Esophagus muscularis mucosa (tissue), 4 donors: Measurements from ENCODE around the gene OR10A3. TPM values are rescaled to one million over a fixed set of nuclear protein-coding genes. Genes with fewer than 3 reads are reported as not detected.

Experiments used
- DNase-seq: peaks from one replicate; pipeline ENCODE4 v3.0.0-alpha.2; 2017; ENCODE audit errors: extremely low spot score
- H3K27ac ChIP-seq, 4 donors: fragments of 200-600 bp; sonication (generic); replicated peaks in 1 of 4; 1 replicate in 3 of 4; 2 replicates in 1 of 4; pipeline ENCODE4 v1.5.1; 2016 to 2019; ENCODE audit warnings: mild to moderate bottlenecking in 1 of 4
- H3K27me3 ChIP-seq, 4 donors: fragments of 200-600 bp; sonication (generic); one replicate each; pipeline versions ENCODE4 v1.5.1 to v1.6.0; 2016 to 2019
- H3K36me3 ChIP-seq, 4 donors: fragments of 200-600 bp; sonication (generic); one replicate each; pipeline ENCODE4 v1.5.1; 2016 to 2019
- H3K4me1 ChIP-seq, 4 donors: fragments of 200-600 bp; sonication (generic); one replicate each; pipeline ENCODE4 v1.5.1; 2016 to 2019
- H3K4me3 ChIP-seq, 4 donors: fragments of 200-600 bp; sonication (generic); 1 replicate in 2 of 4; 2 replicates in 2 of 4; pipeline ENCODE4 v1.5.1; 2016 to 2019; ENCODE audit warnings: mild to moderate bottlenecking in 4 of 4, moderate library complexity in 1 of 4
- H3K9me3 ChIP-seq, 4 donors: fragments of 200-600 bp; sonication (generic); 1 replicate in 3 of 4; 2 replicates in 1 of 4; pipeline ENCODE4 v1.5.1; 2016 to 2019
- CTCF ChIP-seq, 3 experiments: fragments of 200-600 bp in 2 of 3; fragments of 450-650 bp in 1 of 3; sonication (generic) in 2 of 3; IDR thresholded peaks; one replicate each; pipeline ENCODE4 v1.5.1; 2017 to 2019; ENCODE audit warnings: antibody characterized with exemption in 3 of 3, mild to moderate bottlenecking in 2 of 3, moderate library complexity in 1 of 3
- EP300 ChIP-seq: sonication (generic); formaldehyde crosslinking; IDR thresholded peaks from one replicate; pipeline ENCODE4 v1.6.1; 2017; ENCODE audit warnings: antibody characterized with exemption
- POLR2A ChIP-seq: fragments of 450-650 bp; IDR thresholded peaks from one replicate; pipeline ENCODE4 v1.6.1; 2017; ENCODE audit warnings: antibody characterized with exemption, moderate library complexity, mild to moderate bottlenecking, low read depth
- POLR2AphosphoS5 ChIP-seq, 2 donors: sonication (generic); formaldehyde crosslinking; IDR thresholded peaks; one replicate each; pipeline ENCODE4 v1.6.1; 2017; ENCODE audit warnings: antibody characterized with exemption in 2 of 2
- whole genome bisulfite sequencing: methylation state at CpG from one replicate; pipeline ENCODE4 v1.1.5; 2018; 5-methylcytosine and 5-hydroxymethylcytosine counted together
- intact Hi-C: fragments of 100-400 bp; cut with DNase I; formaldehyde crosslinking; loops from one replicate; pipeline ENCODE4 v1.15.1; 2023
- total RNA-seq, 4 donors: library from RNA; depleted of rRNA; stranded (reverse); fragments of >200 nt; gene quantifications; one replicate each; pipeline versions ENCODE4 v1.1.0 to v1.2.1, GENCODE V29; 2016

The OR10A3 gene
- total RNA-seq, 4 donors from 2014 or later, result not detected

- Histone ChIP-seq H3K36me3 (no peaks in the 10 kb centered on the region), H3K4me3 (no peak overlapping the region), H3K27me3 (peaks cover 0 to 5% (median 0%) of the 10 kb centered on the region in 4 donors), H3K4me1 (no peaks in the 10 kb centered on the region), H3K9me3 (no peaks in the 10 kb centered on the region), H3K27ac (no peak overlapping the region)
- TF ChIP-seq EP300, result no peak
- DNase-seq, result no peak
- intact Hi-C loops, result no loop called here
- WGBS, result 65% methylated on average over 3 of the region's 3 CpGs
Measured at GRCh38 chr11:7905961-7906429, 35.5 kb downstream of the OR10A3 start.

GRCh38 chr11:7905549-7905948, 36.0 kb downstream of the OR10A3 start:
- 65% methylated on average over 9 of the region's 9 CpGs for WGBS
- intact Hi-C loops, result no loop called here

GRCh38 chr11:7904917-7905316, 36.6 kb downstream of the OR10A3 start:
- Histone ChIP-seq H3K4me1 (no peaks in the 10 kb centered on the region), H3K27me3 (peaks cover 0 to 5% (median 0%) of the 10 kb centered on the region in 4 donors), H3K27ac (no peak overlapping the region), H3K36me3 (no peaks in the 10 kb centered on the region), H3K9me3 (no peaks in the 10 kb centered on the region), H3K4me3 (no peak overlapping the region)
- intact Hi-C loops, result no loop called here
- DNase-seq, result no peak
- TF ChIP-seq CTCF (IDR thresholded peaks at IDR 0.05) (no peak), POLR2A (no peak), EP300 (no peak), POLR2AphosphoS5 (IDR thresholded peaks at IDR 0.05) (no peak)
- WGBS, result 66% methylated on average over 3 of the region's 3 CpGs

More at GRCh38 chr11:7905549-7905948, 36.0 kb downstream of the OR10A3 start:
- H3K9me3 ChIP-seq, result no peaks in the 10 kb centered on the region
- no peaks in the 10 kb centered on the region for H3K36me3 ChIP-seq
- H3K4me3 ChIP-seq, result no peak overlapping the region
- H3K4me1 ChIP-seq, result no peaks in the 10 kb centered on the region
- TF ChIP-seq POLR2AphosphoS5 (IDR thresholded peaks at IDR 0.05) (no peak), EP300 (no peak), POLR2A (no peak), CTCF (IDR thresholded peaks at IDR 0.05) (no peak)
- peaks cover 0 to 5% (median 0%) of the 10 kb centered on the region in 4 donors for H3K27me3 ChIP-seq
- no peak overlapping the region for H3K27ac ChIP-seq
- DNase-seq, result no peak

GRCh38 chr11:7903940-7904339, 37.6 kb downstream of the OR10A3 start:
- intact Hi-C loops, result no loop called here
- H3K4me1 ChIP-seq, result no peaks in the 10 kb centered on the region
- peaks cover 0 to 5% (median 0%) of the 10 kb centered on the region in 4 donors for H3K27me3 ChIP-seq
- no peaks in the 10 kb centered on the region for H3K36me3 ChIP-seq
- TF ChIP-seq POLR2A (no peak), CTCF (IDR thresholded peaks at IDR 0.05) (no peak), POLR2AphosphoS5 (IDR thresholded peaks at IDR 0.05) (no peak), EP300 (no peak)
- 12% methylated on average over 2 of the region's 2 CpGs for WGBS
- no peak overlapping the region for H3K4me3 ChIP-seq
- H3K9me3 ChIP-seq, result no peaks in the 10 kb centered on the region
- no peak overlapping the region for H3K27ac ChIP-seq
- DNase-seq, result no peak

GRCh38 chr11:7901319-7901854, 40.1 kb downstream of the OR10A3 start:
- H3K36me3 ChIP-seq, result no peaks in the 10 kb centered on the region
- no peaks in the 10 kb centered on the region for H3K4me1 ChIP-seq
- no peak overlapping the region for H3K27ac ChIP-seq
- no peaks in the 10 kb centered on the region for H3K9me3 ChIP-seq
- peaks cover 0 to 1% (median 0%) of the 10 kb centered on the region in 4 donors for H3K27me3 ChIP-seq
- WGBS, result 63% methylated on average over 3 of the region's 3 CpGs
- no peak for DNase-seq
- intact Hi-C loops, result no loop called here
- no peak for TF ChIP-seq POLR2AphosphoS5 (IDR thresholded peaks at IDR 0.05)
- no peak for TF ChIP-seq CTCF (IDR thresholded peaks at IDR 0.05)
- TF ChIP-seq EP300, result no peak
- TF ChIP-seq POLR2A, result no peak
- H3K4me3 ChIP-seq, result no peak overlapping the region
